Activated T-cell treated with anti-CD3 and anti-CD28 coated beads, Interleukin-2, amount 50 U/mL, for 72 hours (primary cell): ENCODE data around the gene CATSPER2. TPM values are rescaled to one million over a fixed set of nuclear protein-coding genes. Genes with fewer than 3 reads are reported as not detected.

Experiments
- total RNA-seq, 2 donors: library from RNA; stranded (reverse); gene quantifications; one replicate each; pipeline ENCODE4 v1.2.3, GENCODE V29; 2022

CATSPER2 gene
- total RNA-seq, 2 donors from 2014 or later = 4.5 to 6.9 TPM

Other genes starting within 250 kb of the CATSPER2 start
- gene TP53BP1, start 155.7 kb downstream of the CATSPER2 start, total RNA-seq = 10 to 100 TPM; 33.2 to 35.0 TPM
- gene MAP1A, start 131.2 kb downstream of the CATSPER2 start, total RNA-seq = 1 to 10 TPM in 1 of 2 donors, under 1 TPM in 1; 0.82 to 1.8 TPM
- 10 to 100 TPM; 38.5 to 50.0 TPM for gene PPIP5K1, start 58.6 kb downstream of the CATSPER2 start, total RNA-seq
- gene CKMT1B, start 54.8 kb downstream of the CATSPER2 start, total RNA-seq = not detected
- gene STRC, start 30.0 kb downstream of the CATSPER2 start, total RNA-seq = 1 to 10 TPM; 1.1 to 3.3 TPM
- gene CKMT1A, start 45.0 kb upstream of the CATSPER2 start, total RNA-seq = 1 to 10 TPM in 1 of 2 donors, not detected in 1; 1.0 TPM
- gene PDIA3, start 97.6 kb upstream of the CATSPER2 start, total RNA-seq = 100 to 1,000 TPM; 193 to 244 TPM
- gene ELL3, start 128.1 kb upstream of the CATSPER2 start, total RNA-seq = 1 to 10 TPM; 2.2 to 4.3 TPM
- gene SERF2, start 143.5 kb upstream of the CATSPER2 start, total RNA-seq = 100 to 1,000 TPM; 445 to 520 TPM
- under 1 TPM; 0.14 to 0.23 TPM for gene SERINC4, start 151.4 kb upstream of the CATSPER2 start, total RNA-seq
- gene HYPK, start 151.8 kb upstream of the CATSPER2 start, total RNA-seq = 10 to 100 TPM; 10.3 to 15.2 TPM
- 10 to 100 TPM; 34.1 to 34.5 TPM for gene MFAP1, start 175.8 kb upstream of the CATSPER2 start, total RNA-seq
- 100 to 1,000 TPM in 1 of 2 donors, 10 to 100 TPM in 1; 76.3 to 108 TPM for gene WDR76, start 178.2 kb upstream of the CATSPER2 start, total RNA-seq